GM18909 (cell line): ENCODE results near the gene VIPR1.
"Not testable (repeated sequence)": the region's sequence is repeated elsewhere in the genome, so short reads cannot be mapped to it uniquely, and the experiment has no call there.

Experiments
- ATAC-seq: cut with Tn5 transposase; IDR thresholded peaks from one replicate; pipeline ENCODE4 v1.9.1; 2021; ENCODE audit warnings: mild to moderate bottlenecking; ENCODE audit not compliant: unreplicated experiment, poor library complexity

VIPR1 gene

DNA sequence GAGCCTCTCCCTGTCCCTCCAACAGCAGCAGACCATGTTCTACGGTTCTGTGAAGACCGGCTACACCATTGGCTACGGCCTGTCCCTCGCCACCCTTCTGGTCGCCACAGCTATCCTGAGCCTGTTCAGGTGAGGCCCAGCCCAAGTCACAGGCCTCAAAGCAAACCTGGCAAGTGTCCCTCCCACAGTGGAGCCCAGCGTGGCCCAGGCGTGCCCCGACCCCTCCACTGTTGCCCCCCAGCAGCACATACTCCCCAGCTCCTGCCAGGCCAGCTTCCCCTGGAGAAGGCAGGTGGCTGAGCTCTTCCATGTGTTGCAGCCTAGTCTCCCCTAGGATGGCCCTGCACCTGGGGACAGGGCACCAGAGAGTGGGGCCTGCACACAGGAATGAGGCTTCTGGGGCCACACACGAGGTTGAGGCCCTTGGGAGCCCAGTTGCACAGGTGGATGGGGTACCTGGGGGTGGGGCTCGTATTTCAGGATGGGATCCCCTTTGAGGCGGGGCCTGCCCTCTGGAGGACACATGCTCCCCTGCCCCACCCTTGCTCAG lies 25.0 kb downstream of the VIPR1 start:
- ATAC-seq, result no peak

DNA sequence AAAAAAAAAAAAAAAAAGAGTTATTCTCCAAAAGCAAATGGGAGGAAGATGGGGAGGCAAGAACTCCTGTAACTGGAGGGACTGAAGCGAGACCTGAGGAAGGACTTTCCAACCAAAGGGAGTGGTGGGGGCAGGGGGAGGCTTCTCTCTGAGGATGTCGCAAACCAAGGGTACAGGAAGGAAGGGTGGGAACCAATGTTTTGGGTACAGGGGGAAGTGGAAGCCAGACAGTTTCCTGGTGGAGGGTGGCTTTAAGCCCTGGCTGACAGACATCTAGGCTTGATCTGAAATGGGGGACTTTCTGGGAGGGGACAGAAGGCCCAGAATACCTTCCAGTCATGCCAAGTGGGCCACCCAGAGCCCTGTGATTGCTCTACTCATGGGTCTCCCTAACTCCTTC lies 27.0 kb downstream of the VIPR1 start:
- no peak for ATAC-seq

DNA sequence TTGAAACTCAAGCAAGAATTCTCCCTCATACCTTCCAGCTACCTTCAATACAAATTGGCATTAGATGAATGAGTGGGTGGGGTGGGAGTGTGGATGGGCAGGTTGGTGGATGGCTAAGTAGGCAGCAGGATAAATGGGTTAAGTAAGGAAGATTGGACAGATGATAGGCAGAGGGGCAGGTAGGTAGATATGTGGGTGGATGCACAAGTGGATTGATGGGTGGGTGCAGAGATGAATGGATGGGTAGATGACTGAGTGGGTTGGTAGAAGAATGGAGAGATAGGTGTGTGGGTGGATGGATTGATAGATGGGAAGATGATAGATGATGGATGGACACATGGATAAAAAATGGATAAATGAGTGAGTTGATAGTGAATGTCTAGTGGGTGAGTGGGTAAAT lies 27.6 kb downstream of the VIPR1 start:
- ATAC-seq, result no peak

DNA sequence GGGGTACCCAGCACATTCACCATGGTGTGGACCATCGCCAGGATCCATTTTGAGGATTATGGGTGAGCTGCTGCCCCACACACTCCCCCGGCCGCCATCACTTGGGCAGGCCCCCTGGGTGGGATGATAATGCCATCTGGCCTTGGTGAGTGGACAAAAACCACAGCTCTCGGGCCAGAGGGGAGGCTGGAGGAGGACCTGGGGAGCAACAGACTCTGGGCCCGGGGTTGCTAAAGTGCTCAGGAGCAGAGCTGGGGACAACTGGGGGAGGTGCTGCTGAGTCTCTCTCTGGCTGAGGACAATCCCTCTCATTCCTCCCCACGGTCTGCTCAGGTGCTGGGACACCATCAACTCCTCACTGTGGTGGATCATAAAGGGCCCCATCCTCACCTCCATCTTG lies 29.0 kb downstream of the VIPR1 start:
- no peak for ATAC-seq

DNA sequence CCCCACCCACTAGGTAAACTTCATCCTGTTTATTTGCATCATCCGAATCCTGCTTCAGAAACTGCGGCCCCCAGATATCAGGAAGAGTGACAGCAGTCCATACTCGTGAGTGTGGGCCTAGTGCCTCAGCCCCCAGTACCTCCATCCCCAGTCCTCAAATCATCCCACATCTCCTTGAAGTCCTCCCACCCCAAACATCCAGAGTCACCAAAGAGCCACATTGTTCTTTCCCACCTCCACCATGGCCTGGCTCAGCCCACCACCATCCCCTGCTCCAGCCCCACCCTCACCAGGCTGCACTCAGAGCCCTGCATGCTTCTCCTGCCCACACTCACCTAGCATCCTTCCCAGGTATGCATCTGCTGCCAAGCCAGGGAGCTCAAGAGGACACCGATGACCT lies 29.8 kb downstream of the VIPR1 start:
- no peak for ATAC-seq

DNA sequence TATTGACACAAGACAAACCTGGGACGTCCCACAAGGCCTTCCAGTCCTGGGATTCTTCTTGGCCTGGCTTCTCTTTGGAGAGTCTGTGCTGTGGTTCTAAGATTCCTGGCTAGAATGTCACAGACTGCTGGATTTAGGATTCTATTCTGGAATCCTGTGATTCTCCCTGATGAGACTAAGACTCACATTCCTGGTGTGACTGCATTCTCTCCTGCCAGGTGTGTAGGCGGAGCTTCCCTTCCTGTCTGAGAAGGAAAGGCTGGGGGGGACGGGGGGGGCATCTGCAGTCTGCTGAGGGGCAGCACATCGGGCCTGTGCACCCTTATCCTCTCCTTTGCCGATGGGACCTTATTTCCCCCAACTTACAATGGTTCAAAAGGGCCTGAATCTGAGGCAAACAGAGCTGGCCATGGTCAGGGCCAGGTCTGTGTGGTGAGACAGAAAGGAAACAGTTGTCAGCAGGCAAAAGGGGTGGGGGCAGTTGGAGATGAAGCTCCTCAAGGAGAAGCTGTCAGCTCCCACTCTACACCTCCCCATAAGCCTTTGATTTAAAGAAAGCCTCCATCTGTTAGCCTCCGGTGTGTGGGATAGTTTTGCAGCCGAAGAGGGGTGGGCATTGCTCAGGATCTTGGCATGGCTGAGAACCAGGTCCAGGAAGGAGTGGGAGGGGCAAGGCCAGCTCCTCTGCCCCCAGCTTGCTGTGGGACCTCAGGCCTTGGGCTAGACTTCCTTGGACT lies 30.9 kb downstream of the VIPR1 start:
- no peak for ATAC-seq

DNA sequence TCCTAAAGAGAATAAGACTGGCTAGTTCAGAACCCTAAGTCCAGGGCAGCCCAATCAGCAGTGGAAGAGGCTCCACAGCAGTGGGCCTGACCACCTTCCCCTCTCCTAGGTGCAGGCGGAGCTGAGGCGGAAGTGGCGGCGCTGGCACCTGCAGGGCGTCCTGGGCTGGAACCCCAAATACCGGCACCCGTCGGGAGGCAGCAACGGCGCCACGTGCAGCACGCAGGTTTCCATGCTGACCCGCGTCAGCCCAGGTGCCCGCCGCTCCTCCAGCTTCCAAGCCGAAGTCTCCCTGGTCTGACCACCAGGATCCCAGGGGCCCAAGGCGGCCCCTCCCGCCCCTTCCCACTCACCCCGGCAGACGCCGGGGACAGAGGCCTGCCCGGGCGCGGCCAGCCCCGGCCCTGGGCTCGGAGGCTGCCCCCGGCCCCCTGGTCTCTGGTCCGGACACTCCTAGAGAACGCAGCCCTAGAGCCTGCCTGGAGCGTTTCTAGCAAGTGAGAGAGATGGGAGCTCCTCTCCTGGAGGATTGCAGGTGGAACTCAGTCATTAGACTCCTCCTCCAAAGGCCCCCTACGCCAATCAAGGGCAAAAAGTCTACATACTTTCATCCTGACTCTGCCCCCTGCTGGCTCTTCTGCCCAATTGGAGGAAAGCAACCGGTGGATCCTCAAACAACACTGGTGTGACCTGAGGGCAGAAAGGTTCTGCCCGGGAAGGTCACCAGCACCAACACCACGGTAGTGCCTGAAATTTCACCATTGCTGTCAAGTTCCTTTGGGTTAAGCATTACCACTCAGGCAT lies 33.7 kb downstream of the VIPR1 start:
- no peak for ATAC-seq

DNA sequence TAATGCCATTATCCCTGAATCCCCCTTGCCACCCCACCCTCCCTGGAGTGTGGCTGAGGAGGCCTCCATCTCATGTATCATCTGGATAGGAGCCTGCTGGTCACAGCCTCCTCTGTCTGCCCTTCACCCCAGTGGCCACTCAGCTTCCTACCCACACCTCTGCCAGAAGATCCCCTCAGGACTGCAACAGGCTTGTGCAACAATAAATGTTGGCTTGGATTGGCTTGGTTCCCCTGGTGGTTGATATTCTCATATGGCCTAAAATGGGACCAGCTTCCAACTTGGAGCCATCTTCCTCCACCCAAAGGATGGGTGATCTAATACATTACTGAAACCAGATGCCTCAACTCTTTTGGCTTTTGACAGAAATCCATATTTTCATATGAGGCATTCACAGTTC lies 34.9 kb downstream of the VIPR1 start:
- no peak for ATAC-seq

DNA sequence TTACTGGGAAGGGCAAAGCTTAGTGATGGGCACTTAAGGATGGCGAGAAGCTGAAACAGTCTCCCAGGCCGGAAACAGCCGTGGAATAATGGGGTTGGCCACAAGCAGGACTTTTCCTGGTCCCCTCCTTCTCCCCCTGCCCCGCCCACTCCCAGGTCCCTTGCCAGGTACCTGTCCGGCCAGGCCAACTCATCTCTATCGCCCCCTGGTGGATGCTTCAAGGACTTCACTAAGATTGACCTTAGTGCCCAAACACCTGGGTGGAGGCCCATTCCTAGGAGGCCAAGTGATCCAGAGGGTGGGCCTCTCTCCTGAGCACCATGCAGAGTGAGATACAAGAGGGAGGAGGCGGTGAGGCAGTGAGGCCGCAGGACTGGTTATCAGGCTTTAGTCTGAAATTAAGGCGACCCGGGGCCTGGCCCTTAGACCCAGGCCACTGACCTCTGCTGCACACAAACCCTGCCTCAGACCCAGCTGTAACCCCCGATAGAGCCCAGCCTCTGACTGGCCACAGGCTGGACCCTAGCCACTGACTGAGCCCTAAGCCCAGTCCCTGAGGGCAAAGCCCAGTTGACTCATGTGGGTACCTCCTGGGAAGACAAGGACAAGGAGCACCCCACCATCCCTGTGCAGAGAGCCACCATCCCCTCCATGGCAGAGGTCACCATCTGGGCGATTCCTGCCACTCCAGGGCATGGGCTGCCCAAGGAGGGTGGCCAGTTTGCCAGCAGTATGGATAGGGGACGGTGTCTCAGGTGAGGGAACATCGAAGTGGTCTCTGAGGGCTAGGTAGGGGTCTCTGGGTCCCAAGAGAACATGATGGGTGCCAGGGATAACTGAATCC lies 37.6 kb downstream of the VIPR1 start:
- no peak for ATAC-seq

DNA sequence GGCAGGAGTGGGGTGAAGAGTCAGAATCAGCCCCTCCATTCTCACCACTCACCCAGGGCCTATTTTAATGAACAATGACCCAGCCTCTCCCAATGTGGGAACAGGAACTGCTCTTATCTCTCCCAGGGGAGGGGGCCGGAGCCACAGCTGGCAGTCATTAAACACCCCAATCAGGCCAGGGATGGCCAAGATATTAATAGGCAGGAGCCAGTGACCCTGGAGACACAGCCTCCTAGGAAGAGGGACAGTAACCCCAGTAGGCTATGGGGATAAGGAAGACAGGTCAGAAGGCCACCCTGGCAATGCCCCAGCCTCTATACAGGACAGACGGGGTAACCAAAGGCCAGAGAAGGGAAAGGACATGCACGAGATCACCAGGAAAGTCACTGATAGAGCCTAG lies 38.6 kb downstream of the VIPR1 start:
- no peak for ATAC-seq

DNA sequence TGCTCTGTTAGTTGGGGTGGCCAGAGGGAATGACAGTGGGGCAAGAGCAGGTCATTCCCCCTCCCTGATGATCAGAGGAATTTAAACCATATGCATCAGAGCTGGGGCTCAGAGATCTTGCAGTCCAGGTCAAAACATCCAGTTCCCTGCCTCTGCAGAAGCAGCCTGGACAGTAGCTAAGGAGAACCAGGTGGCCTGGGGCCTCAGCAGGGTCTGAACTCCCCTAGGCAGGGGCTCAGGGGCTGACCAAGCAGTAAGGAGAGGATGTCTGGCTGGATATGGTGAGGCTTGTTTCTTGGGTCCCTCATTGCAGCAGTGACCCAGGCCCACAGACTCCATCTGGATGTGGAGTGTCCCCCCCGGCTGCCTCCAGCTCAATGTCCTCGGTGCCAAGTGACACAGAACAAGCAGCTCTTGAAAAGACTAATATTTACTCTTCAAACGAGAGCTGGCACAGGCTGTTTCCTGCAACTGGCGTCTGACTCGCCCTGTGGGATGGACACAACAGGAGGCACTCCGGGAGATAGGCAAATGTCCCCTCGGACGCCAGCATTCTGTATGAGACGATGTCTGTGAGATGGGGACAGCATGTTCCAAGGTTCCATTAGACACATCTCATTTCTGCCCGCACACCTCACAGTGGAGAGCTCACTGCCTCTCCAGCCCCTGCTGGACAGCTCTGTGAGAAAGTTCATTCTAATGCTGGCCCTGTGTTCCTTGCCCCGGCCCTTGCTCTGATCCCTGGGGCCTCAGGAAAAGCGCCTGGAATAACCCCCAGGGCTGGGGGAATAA lies 42.2 kb downstream of the VIPR1 start:
- ATAC-seq, result no peak

DNA sequence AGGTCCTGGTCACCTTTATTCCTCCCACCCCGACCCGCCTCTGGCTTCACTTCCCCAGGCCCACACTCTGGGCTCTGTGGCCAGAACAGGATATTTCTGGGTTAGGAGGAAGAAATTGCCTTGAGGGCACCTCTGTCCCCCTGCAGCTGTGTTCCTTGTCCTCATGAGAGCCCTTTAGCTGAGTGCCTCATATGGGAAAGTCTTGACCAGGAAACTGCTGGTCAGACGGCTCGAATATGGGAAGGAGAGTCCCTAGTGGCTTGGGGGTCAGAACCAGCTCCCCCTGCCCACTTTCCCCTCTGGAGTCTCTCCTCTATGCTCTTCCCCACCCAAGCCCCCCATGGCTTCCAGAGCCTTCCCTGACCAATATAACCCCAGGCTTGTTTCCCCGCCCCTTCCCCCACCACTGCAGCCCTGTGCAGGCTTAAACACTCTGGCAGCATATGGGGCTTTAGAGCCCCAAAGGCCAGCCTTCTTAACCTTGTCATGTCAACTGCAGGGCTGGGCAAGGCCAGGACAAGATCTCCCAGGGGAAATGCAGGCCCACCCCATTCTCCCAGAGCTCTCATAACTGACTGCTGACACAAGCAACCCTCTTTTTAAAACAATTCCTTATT lies 42.9 kb downstream of the VIPR1 start:
- no peak for ATAC-seq

DNA sequence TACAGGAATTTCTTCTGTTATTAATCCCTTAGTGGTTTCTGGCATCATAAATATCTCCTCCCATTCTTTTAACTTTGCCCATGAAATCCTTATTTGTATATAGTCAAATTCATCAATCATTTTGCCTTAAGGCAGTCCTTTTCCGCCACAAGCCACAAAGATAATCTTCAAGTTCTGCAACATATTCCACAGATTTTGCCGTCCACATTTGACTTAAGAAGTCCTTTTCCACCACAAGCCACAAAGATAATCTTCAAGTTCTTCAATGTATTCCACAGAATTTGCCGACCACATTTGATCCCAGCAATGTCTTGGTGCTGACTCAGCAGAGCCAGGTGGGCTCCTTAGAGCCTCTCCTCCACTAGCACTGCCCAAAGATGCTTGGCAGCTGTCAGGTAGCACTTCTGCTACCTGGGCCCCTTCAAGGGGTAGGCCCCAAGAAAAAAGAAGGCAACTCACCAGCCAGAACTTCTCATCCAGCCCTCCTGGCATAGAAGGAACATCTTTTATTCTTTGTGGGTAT lies 44.3 kb downstream of the VIPR1 start:
- ATAC-seq, result no peak

DNA sequence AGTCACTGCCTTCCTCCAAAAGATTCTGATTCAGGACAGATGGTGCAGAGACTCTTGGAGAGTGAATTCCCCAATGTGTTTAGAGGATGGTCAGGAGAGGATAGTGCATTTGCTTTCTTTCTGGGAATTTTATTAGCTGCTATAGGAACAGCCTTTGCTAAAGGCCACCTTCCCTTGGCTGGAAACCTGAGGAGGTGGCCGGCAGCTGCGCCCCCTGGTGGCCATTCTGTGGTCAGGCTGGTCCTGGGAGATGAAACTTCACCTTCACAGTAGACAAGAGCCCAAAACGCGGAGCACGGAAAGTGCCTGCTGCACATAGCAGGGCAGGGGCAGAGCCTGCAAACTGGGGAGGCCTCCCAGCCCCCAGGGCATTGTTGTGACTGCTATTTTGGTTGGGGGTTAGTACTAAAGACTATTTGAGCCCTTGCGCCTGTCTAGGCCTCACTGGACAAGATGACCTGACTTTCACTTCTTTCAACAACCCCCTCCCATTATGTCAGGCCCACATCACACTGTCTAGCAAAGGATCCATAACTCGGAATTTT lies 45.0 kb downstream of the VIPR1 start:
- ATAC-seq, result no peak

DNA sequence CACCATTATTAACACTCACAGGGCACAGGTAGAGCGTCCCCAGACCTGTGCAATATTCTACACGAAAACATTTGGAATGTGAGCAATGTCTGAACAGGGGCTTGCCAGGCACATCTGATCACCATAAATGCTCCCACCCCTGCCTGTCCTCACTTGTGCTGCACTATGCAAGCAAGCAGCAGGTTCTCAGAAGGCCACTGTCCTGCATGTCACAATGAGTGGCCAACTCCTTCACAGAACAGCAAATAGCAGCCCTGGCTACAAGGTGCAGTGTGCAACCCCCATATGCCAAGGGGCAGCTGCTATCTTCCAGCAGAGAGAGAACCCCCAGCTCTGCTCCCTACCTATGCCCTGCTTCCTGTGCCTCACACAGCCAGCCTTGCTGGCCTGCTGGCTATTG lies 46.7 kb downstream of the VIPR1 start:
- no peak for ATAC-seq

DNA sequence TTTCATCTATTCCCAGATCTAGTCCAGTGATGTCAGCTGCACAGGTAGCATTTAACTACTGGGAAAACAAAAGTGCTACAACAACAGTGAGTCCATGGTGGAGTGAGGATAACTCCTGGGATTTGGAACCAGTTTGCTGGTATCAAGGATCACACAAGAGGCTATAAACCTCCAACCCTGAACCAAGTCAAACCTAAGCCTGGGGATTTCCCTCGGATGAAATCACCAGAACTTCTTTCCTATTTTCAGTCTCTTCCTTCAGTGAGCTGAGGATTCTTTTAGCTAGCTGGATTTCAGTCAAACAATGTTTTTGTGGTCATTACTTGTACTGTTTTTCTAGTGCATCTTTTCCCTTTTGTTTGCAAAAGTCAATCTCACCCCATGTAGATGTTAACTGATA lies 47.8 kb downstream of the VIPR1 start:
- no peak for ATAC-seq

DNA sequence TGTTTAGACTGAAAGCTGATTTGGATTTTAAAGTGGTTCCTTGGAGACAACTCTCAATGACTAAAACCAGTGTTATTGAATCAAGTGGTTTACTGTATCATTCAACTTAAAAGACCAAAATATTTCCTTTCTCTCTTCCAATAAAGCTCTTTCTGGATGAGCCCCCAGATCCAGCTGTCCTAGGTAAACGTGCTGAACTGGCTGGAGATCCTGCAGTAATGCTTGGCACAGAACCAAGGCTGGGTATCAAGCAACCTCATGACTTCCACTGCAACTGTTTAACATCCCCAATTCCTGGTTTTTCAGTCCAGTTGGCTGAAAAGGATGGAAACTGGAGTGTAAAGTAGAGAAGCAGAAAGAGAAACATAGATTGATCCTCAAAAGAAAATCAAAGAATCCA lies 50.4 kb downstream of the VIPR1 start:
- ATAC-seq, result no peak

DNA sequence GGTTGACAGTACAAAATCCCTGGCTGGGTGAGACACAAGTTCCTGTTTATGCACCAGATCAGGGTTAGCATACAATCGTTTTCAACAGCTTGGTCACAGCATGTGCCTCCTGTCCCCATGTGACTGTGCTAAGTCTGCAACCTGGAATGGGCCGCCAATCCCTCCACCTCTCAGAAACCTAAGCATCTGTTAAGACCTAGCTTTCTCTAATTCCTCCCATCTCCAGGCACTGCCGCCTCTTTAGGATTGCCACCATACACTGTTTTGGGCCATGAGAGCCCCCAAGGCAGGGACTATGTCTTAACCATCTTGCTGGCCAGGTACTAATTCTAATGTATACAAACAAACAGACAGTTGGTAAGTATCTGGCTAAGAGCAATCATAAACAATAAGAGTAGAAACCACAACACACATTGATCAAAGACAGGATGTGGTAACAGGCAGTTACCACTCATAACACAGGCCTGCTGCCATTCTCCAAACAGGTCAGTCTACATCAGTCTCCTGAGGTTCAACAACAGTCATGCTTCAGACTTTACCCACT lies 53.7 kb downstream of the VIPR1 start:
- peak; percentile 84 for ATAC-seq

DNA sequence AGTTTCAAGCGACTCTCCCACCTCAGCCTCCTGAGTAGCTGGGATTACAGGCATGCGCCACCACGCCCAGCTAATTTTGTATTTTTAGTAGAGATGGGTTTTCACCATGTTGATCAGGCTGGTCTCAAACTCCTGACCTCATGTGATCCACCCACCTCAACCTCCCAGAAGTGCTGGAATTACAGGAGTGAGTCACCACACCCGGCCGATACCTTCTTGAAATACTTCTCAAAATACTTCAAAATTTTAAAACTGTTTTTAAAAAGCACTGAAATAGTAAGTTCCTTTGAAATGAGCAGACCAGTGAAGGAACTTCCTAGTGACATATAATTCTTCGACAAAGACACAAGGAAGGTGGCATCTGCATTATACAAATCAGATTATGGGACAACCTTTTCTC lies 54.4 kb downstream of the VIPR1 start:
- ATAC-seq, result not testable (repeated sequence)
